ENCODE data around the gene FSTL1.

Gene FSTL1

DNA sequence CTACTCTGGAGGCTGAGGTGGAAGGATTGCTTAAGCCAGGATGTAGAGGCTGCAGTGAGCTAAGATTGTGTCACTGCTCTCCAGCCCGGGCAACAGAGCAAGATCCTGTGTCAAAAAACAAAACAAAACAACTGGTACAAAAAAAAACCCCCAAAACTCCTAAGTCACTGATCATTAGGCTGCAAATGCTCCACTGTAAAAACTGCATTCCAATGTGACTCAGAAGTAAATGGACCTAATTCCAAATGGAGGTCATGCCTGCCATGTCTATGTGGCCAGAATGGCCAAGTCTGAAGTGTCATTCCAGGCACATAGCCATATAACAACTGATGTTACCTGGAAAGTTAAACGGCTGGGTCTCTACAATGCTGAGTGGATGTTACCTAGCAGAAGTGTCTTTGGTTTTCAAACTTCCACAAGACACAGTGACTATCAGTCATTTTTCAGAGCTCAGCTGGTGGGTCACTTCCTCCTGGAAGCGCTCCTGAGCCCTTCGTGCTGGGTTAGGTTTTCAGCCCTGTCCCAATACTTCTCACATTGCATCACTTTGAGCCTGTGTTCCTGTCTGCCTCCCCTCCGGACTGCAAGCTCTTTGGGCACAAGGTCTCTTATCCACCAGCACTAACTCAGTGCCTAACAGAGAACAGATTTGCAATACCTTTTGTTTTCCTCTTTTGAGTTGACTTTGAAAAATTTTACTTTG lies 10.6 kb downstream of the FSTL1 start:
- no peak for DNase-seq (ENCODE audit: low spot score)

DNA sequence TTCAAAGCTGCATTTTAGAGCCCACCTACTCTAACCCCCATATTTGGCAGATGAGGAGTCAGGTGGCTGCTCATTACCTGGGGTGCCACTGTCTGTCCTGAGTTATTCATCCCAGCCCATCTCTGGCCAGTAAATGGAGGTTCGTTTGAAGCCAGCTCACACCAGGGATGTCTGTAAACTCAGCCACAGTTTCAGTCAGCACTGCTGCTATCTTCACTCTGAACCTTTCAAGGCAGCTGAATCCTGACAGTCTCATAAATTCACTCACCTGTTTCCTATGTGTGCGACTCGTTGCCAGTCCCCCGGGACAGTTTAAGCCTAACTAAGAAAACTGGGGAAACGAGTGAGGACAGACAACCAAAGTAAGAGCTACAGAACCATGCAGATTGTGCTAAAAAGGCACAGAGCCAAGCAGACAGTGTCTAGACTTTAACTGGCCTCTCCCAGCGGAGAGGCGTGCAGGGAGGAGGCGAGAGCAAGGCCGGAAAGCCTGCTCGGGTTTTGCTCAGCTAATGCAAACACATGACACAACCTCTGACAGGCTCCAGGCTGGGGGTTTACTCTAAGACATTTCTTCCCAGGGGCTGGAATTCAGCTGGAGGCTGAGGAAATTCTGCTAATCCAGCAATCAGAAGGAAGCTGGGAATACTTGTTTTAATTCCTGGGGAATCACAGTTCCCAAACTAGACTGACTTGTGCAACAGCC lies 12.0 kb downstream of the FSTL1 start:
- peak; percentile 58 for DNase-seq (ENCODE audit: low spot score)

GRCh38 chr3:120438216-120438615 lies 12.6 kb downstream of the FSTL1 start:
- DNase-seq (ENCODE audit: low spot score) = no peak

DNA sequence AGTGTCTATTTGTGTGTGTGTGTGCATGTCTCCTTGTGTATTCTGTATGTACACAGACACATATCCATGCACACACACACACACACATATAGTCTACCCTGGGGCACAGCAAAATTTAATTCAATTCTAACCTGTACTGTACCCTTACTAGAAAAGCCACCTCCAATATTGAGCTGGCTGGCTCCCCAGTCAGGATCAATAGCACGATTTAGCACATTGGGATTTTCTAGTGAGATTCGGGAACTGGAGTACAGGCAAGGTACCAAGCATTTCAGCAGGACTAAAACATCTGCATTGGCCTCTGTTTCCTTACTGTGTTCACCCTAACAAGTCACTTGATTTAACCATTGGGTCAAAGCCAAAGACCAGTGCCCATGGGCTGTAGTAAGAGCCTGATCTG lies 13.2 kb downstream of the FSTL1 start:
- no peak for DNase-seq (ENCODE audit: low spot score)

- DNase-seq (ENCODE audit: low spot score) = no peak
Observed at GRCh38 chr3:120436523-120437050, 14.2 kb downstream of the FSTL1 start.

- DNase-seq (ENCODE audit: low spot score) = peak; percentile 23
Observed at GRCh38 chr3:120435621-120436020, 15.2 kb downstream of the FSTL1 start.

DNA sequence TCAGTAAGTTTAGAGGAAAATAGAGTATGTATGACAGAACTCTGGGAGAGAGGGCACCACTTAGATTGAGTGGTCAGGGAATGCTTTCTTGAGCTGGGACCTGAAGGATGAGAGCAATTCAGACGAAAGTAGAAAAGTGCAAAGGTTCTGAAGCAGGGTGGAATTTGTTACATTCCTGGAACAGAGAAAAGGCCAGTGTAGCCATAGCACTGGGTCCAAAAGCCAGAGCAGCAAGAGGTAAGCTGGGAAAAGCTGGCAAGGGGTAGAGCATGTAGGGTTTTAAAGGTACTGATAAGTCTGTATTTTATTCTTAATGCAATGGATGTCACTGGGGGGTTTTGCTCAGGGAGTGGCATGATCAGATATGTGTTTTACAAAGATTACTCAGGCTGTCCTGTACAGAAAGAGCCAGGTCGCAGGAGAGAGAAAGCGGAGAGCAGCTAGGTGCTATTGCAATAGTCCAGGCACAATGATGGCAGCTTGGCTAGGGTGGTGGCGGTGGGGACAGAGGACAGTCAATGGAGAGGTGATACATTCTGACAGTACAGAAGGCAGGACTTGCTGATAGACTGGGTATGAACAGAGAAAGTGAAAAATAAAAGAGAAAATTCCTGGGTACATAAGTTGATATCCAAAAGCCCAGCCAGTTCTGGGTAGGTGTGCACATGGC lies 17.0 kb downstream of the FSTL1 start:
- DNase-seq (ENCODE audit: low spot score) = no peak

DNA sequence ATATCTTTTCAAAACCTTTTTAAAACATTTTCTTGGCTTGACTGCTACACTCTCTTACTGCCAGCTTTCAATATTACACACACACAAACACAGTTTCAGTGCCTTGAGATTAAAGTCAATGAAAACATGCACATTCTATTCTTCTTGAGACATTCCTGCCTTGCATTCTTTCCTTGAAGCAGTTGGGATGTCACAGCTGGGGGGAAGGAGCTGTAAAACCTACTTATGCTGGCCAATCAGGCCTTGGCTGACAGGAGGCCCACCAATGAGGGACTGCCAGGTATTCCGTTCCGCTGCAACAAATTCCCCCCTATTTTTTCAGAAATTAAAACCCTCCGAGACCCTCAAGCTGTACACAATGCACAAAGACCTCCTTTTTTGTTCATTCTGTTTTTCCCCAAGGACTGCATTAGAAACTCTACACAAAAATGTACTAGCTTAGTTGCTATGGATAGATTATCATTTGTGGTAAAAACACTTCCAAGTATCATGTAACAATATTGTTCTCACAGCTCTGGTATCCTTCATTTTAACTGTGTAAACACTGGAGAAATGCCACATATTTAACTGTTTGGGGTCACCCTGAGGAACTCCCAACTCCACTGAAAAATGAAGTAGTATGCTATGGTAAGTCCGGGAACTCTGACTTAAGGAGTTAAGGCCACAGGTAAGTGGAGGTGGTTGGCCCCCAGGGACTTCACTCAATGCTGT lies 18.5 kb downstream of the FSTL1 start:
- peak; percentile 72 for DNase-seq (ENCODE audit: low spot score)

DNA sequence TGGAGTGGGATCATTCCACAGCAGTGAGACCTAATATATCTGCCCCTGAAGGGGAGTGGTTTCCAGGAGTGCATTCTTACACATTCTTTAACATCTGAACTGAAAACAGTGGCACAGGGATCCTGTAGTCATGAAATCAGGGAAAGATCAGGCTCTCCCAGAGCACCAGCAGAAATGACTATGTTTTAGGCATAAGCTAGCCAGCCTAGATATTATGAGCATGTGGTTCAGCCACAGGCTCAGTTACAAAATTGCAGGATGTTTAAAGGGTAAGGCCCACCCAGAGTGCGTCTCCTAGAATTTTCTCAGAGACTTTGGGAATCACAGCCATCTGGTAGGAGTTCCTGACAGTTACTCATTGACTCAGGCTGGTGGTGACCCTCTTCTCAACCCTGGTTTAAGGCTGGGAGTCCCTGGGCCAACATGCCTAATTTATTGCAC lies 20.9 kb downstream of the FSTL1 start:
- no peak for DNase-seq (ENCODE audit: low spot score)

- DNase-seq (ENCODE audit: low spot score) = no peak
Observed at GRCh38 chr3:120428924-120429323, 21.9 kb downstream of the FSTL1 start.

DNA sequence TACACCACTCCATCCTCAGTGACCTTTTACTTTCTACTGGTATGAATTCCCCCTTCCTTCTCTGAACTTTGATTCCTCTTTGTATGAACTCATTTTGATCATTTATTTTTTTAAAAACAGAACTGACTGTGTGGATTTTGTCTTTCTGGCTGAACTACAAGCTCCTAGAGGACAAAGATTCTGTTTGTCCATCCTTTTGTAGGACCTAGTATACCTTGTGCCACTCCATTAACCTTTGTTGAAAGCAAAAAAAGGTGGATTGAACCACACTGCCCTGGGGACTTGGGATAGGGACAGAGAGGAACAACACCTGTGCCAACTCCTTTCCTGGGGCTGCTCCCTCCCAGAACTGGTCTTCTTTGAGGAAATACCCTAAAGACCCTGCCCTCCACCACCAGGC lies 23.6 kb downstream of the FSTL1 start:
- DNase-seq (ENCODE audit: low spot score) = no peak

- peak; percentile 65 for DNase-seq (ENCODE audit: low spot score)
Observed at GRCh38 chr3:120425572-120426250, 25.1 kb downstream of the FSTL1 start.

- no peak for DNase-seq (ENCODE audit: low spot score)
Observed at GRCh38 chr3:120424976-120425570, 25.7 kb downstream of the FSTL1 start.

DNA sequence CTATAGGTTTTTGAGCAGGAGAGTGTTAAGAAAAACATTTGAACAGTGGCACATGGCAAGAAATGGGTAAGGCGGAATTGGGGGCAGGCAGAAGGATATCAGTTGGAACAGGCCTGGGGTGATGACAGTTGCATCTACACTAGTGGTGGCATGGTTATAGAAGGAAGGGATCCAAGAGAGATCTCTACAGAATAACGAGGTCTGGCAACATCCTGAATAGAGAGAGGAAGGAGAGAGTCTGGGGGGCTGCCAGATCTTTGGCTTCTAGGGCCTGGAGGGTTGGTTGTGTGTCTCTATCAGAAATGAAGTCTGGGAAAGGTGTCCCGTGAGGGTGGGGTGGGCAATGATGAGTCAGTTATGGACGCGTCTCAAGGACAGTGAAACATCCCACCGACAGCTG lies 26.3 kb downstream of the FSTL1 start:
- DNase-seq (ENCODE audit: low spot score) = no peak

DNA sequence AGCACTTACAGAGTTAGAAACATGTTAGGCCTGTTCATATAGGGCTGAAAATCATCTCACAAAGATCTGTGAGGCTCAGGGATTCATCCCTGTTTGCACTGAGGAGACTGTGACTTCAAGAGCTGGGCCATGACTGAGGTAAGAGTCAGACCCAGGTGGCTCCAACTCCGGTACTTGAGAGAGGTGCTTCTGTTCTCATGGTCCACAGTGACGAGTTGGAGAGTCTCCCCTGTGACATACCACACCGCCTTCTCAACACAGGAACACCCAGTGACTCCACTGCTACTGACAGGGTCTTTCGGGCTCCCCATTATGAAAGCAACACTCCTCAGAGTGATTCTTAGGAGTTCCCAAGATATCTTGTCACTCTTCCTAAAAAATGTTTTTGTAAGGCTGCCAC lies 27.4 kb downstream of the FSTL1 start:
- no peak for DNase-seq (ENCODE audit: low spot score)

GRCh38 chr3:120421926-120422325 lies 28.9 kb downstream of the FSTL1 start:
- no peak for DNase-seq (ENCODE audit: low spot score)

- DNase-seq (ENCODE audit: low spot score) = peak; percentile 48
Observed at GRCh38 chr3:120420928-120421551, 29.8 kb downstream of the FSTL1 start.

- no peak for DNase-seq (ENCODE audit: low spot score)
Observed at GRCh38 chr3:120420360-120420759, 30.4 kb downstream of the FSTL1 start.

DNA sequence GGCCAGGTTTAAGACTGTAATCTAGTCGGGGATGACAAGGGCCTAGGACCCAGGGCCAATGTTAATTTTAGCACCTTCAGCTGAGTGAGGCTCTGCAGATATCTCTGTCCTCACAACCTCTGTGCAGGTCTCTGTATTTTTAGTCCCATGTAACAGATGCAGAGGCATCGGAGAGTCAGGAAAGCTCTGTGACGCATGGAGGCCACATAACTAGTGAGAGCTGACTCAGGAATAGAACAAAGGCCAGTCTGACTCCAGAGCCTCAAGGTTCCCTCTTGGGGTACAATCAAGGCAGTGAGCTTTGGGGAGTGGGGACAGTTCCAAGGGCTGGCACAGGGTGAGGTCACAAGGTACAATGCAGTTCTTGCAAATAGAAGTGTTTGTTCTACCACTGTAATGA lies 31.0 kb downstream of the FSTL1 start:
- DNase-seq (ENCODE audit: low spot score) = no peak

- DNase-seq (ENCODE audit: low spot score) = no peak
Observed at GRCh38 chr3:120418866-120419490, 31.8 kb downstream of the FSTL1 start.
